Stimulated activated CD8-positive, alpha-beta memory T cell treated with anti-CD3 and anti-CD28 coated beads, Interleukin-12 subunit alpha, Interleukin-12 subunit beta, amount 100 ng/mL, for 1 hour (primary cell): ENCODE data around the gene SFTPA2.
"Not testable (repeated sequence)": the region's sequence is repeated elsewhere in the genome, so short reads cannot be mapped to it uniquely, and the experiment has no call there.

Experiments
- DNase-seq: peaks from one replicate; pipeline ENCODE4 v3.0.0-alpha.2; 2020; ENCODE audit warnings: low read depth

SFTPA2 gene

DNA sequence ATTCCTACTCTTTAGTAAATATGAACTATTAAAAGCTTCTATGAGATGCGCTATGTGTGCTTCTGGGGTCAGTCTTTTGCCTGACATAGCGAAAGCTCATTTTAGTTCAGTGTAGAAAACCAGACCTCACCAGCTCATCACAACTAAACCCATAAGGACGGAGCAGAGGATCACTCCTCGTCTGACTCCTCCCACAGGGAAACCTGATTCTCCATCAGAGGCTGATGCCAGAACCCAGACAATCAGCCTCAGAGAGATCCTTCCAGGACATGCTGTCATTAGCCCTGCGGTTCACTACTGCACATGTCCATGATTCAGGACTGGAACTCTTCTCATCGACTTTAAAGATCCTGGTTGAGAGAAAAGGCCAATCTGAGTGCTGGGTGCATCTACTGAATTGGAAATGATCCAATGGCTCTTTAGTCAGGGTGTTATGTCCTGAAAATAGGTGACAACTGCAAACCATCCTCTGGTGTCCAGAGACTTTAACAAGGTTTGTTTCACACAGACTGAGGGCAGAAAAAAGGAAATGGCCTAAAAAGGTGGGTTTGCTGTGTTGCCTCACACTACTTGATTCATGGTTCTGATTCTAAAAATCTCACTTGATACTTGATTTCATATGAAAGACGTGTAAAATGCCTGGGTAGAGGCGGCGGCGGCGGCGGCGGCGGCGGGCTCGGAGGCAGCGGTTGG lies 48.2 kb downstream of the SFTPA2 start, which contains the start of gene EIF5AL1:
Gene EIF5AL1 (plus strand): TSS at position 643 of the 693 bp plus-strand sequence. CDS start 117 bp downstream, outside the sequence.
- DNase-seq = not testable (repeated sequence)

DNA sequence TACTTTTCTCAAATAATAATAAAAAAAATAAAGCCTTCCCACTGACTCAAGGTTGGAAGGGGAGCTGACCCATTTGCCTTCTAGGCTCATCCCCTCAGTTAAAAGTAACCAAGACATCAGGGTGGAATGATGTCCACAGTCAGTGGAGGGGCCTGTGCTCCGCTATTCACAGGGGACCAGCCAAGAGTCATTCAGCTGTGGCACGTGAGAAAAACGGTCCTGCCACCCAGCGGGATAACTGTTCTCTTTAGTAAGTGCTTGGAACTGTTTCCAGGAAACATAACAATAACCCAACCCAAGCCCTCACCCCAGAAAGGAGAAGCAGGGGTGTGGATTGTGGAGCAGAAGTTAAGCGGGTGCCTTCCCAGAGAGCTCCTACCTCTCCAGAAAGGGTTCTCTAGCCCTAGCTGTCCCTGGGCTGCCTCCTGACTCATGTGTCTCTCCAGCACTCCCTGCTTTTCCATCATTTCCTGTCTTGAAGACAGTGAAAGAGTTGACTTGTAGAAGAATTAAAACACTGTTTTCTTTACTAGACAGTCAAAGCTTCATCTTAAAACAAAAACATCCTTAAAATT lies 50.2 kb downstream of the SFTPA2 start:
- DNase-seq = not testable (repeated sequence)

DNA sequence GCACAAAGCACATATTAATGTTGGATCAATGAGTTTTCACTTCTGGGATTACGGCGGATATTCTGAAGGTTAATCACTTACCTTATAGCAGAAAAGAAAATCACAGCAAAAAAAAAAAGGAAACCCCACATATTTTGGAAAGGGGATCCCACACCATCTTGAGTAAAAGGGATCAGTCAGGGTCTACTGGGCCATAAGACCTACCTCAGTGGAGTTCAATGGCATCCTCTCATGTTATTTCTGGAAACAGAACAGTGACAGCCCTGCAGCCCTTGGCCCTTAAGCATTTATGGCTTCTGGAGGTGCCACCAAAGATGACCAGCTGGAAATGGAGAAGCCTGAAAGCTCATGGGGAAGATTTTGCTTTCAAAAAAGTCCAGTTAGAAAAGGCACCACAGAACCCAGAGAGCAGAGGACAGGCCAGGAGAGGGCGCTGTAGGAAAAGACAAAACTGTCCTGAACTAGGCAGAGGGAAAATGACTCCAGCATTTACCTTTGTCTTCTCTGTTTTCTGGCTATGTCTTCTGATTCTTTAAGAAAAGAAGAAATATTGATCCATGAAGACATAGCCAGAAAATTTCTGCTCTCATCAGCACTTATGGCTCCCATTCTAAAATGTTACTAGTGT lies 50.8 kb downstream of the SFTPA2 start:
- DNase-seq = not testable (repeated sequence)

DNA sequence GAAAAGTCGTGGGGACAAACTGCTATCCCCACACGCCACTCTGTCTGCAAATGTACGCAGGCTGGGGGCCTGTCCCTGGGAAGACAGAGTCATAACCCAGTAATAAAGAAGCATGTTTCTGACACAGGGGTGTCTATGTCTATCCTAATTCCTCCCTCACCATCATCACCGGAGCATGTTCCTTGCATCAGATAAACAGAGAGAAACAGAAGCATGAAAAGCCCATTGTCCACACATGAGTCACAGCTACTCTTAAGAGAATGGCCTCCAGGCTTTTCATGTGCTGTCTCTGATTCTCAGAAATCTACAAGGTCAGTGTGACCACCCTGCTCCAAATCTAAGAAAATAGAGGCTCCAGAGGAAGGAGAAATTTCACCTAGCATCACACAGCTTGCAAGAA lies 52.0 kb downstream of the SFTPA2 start:
- DNase-seq = not testable (repeated sequence)

DNA sequence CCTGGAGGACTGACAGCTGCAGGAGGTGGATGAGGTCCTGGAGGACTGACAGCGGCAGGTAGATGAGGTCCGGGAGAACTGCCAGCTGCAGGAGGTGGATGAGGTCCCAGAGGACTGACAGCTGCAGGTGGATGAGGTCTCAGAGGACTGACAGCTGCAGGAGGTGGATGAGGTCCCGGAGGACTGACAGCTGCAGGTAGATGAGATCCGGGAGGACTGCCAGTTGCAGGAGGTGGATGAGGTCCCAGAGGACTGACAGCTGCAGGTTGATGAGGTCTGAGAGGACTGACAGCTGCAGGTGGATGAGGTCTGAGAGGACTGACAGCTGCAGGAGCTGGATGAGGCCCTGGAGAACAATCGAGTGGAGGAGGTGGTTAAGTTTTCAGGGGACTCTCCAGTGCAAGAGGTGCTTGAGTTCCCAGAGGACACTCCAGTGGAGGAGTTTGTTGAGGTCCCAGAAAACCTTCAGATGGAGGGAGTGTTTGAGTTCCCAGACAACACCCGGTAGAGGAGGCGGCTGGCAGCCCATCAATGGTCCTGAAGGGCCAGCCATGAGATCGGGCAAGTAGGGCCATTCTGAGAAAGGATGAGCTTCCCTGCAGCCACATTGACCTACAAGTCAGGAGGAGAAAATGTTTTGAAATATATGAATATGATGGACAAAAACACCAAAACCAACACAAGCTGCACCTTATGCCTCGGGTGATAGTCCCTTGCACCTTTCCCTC lies 52.6 kb downstream of the SFTPA2 start:
- DNase-seq = no peak
